Breast epithelium (tissue), 3 donors: ENCODE data around the gene DPPA2.

Experiments used
- POLR2A ChIP-seq: fragments of 450-650 bp; IDR thresholded peaks from one replicate; pipeline ENCODE4 v1.6.1; 2016; ENCODE audit warnings: antibody characterized with exemption, mild to moderate bottlenecking, moderate library complexity
- POLR2AphosphoS5 ChIP-seq, 3 donors: sonication (generic); formaldehyde crosslinking; IDR thresholded peaks; one replicate each; pipeline ENCODE4 v1.6.1; 2017; ENCODE audit warnings: antibody characterized with exemption in 3 of 3
- TF ChIP-seq, protein P1 (sequence below), 3 donors: fragments of 450-650 bp; IDR thresholded peaks; one replicate each; pipeline ENCODE4 v1.5.1; 2016 to 2017; ENCODE audit warnings: antibody characterized with exemption in 3 of 3, mild to moderate bottlenecking in 3 of 3, moderate library complexity in 3 of 3

- TF ChIP-seq POLR2A (no peak), POLR2AphosphoS5 (IDR thresholded peaks at IDR 0.05) (no peak)
- TF ChIP-seq, protein P1, sequence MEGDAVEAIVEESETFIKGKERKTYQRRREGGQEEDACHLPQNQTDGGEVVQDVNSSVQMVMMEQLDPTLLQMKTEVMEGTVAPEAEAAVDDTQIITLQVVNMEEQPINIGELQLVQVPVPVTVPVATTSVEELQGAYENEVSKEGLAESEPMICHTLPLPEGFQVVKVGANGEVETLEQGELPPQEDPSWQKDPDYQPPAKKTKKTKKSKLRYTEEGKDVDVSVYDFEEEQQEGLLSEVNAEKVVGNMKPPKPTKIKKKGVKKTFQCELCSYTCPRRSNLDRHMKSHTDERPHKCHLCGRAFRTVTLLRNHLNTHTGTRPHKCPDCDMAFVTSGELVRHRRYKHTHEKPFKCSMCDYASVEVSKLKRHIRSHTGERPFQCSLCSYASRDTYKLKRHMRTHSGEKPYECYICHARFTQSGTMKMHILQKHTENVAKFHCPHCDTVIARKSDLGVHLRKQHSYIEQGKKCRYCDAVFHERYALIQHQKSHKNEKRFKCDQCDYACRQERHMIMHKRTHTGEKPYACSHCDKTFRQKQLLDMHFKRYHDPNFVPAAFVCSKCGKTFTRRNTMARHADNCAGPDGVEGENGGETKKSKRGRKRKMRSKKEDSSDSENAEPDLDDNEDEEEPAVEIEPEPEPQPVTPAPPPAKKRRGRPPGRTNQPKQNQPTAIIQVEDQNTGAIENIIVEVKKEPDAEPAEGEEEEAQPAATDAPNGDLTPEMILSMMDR (IDR thresholded peaks at IDR 0.05) = no peak
Measured at GRCh38 chr3:109297496-109297895, 18.8 kb downstream of the DPPA2 start.
